Activated T-cell treated with anti-CD3 and anti-CD28 coated beads for 1 hour (primary cell): ENCODE results near the gene PPM1N.

Source experiments
- DNase-seq: peaks from one replicate; pipeline ENCODE4 v3.0.0-alpha.2; 2020; ENCODE audit warnings: low read depth

Gene PPM1N

DNA sequence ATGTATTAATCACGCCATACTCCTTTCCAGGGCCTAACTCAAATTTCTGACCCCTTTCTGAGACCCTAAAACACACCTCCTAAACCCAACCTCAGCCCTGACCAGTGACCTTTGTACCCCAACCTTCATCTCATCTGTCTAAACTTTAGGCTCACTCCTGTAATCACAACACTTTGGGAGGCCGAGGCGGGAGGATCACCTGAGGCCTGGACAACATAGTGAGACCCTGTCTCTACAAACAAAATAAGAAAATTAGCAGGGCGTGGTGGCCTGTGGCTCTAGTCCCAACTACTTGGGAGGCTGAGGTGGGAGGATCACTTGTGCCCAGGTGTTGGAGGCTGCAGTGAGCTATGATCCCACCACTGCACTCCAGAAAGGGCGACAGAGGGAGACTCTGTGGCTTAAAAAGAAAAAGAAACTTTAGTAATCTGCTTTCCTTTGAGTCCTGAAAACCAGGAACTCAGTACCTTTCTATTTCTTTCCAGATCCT, 6.1 kb upstream of the PPM1N start:
- DNase-seq, result no peak

GRCh38 chr19:45492627-45493470, 5.4 kb upstream of the PPM1N start:
- no peak for DNase-seq

GRCh38 chr19:45494261-45494916, 3.9 kb upstream of the PPM1N start:
- no peak for DNase-seq

DNA sequence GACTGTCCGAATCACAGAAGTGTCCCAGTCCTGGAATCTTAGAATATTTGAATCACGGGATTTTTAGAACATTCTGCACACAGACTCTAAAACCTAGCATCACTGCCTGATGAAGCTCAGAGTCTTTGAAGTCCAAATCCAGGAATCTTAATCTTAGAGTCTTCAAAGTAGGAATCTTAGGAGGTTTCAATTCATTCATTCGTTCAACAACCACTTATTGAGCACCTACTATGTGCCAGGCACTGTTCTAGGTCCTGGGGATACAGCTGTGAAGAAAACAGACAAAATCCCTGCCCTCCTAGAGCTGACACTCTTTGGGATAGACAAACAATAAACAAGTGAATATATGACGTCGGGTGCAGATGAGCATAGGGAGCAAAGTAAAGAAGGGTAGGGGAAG, 3.1 kb upstream of the PPM1N start:
- no peak for DNase-seq

GRCh38 chr19:45496349-45496953, 1.8 kb upstream of the PPM1N start:
- no peak for DNase-seq

DNA sequence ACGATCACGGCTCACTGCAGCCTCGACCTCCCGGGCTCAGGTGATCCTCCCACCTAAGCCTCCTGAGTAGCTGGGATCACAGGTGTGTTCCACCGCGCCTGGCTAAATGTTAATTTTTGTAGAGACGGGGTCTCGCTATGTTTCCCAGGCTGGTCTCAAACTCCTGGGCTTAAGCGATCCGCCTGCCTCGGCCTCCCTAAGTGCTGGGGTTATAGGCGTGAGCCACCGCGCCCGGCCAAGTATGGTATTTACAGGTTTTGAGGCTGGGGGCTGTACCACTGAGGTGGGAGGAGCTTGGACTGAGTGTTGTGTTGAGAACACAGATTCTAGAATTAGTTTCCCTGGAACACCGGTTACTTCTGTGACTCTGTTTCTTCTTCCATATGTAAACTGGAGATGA, 452 bp upstream of the PPM1N start:
- no peak for DNase-seq

- DNase-seq, result peak; percentile 42
Observed at GRCh38 chr19:45499196-45500180, 1.2 kb downstream of the PPM1N start.

GRCh38 chr19:45500918-45501729, 2.9 kb downstream of the PPM1N start:
- DNase-seq, result no peak

GRCh38 chr19:45501730-45502014, 3.4 kb downstream of the PPM1N start:
- no peak for DNase-seq

GRCh38 chr19:45502111-45502510, 3.9 kb downstream of the PPM1N start:
- no peak for DNase-seq

- DNase-seq, result no peak
Observed at GRCh38 chr19:45503909-45504308, 5.7 kb downstream of the PPM1N start.

DNA sequence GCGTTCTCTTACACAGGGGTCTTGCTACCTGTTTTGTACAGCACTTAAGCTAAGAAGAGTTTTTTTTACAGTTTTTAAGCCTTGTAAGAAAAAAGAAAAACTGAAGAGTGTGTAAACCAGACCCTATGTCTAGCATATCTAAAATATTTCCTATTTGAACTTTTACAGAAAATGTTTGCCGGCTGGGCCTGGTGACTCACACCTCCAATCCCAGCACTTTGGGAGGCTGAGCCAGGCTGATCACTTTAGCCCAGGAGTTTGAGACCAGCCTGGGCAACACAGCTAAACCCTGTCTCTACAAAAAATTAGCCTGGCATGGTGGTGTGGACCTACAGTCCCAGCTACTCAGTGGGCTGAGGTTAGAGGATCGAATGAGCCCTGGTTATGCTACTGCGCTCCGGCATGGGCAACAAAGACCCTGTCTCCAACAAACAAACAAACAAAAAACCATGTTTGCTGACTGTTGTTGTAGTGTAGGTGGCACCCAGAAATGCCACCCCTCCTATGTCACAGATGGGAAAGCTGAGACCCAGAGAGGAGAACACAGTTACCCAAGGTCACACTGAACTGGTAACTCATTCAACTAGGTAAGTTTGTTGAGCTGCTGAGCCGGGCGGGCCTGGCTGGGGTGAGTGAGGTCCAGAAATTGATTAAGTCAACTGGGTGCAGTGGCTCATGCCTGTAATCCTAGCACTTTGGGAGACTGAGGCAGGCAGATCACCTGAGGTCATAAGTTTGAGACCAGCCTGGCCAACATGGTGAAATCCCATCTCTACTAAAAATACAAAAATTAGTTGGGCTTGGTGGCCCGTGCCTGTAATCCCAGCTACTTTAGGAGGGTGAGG, 7.1 kb downstream of the PPM1N start:
- DNase-seq, result no peak

- DNase-seq, result no peak
Observed at GRCh38 chr19:45505996-45506245, 7.7 kb downstream of the PPM1N start.

DNA sequence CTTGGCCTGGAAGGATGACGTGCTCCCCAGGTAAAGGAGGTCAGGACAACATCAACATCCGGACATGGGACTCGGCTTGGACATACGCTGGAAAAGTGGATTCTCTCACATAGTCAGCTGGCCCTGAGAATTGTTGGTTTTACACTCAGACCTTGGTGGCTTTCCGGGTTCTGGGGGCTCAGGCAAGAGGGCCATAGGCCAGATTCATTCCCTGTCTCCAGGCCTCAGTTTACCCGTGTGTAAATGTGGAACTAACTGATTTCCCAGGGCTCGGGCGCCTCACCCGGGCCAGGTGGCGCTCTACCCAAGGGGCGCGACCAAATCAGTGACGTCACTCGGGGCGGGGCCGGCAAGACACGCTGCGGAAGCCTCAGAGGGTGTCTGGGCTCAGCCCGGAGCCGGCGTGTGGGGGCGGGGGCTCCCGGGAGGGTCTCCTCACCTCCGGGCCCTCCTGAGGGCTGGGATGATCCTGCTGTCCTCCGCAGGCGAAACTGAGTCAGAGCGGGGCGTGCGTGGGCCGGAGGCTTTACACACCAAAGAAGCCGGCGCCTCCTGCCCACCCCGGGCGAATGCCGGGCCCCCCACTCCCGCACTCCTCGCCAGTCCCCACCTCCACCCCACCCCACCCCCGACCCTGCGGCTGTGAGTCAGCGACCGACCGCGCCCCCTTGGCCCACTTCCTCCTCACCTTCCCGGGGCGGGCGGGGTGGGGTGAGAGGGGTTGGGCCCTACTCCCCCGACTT, 8.2 kb downstream of the PPM1N start:
- DNase-seq, result peak; percentile 98

- peak; percentile 88 for DNase-seq
Observed at GRCh38 chr19:45506989-45507871, 9.0 kb downstream of the PPM1N start, which contains the start of gene VASP. VASP (plus strand) TSS chr19:45507479; CDS start chr19:45507772, 293 bp downstream.

DNA sequence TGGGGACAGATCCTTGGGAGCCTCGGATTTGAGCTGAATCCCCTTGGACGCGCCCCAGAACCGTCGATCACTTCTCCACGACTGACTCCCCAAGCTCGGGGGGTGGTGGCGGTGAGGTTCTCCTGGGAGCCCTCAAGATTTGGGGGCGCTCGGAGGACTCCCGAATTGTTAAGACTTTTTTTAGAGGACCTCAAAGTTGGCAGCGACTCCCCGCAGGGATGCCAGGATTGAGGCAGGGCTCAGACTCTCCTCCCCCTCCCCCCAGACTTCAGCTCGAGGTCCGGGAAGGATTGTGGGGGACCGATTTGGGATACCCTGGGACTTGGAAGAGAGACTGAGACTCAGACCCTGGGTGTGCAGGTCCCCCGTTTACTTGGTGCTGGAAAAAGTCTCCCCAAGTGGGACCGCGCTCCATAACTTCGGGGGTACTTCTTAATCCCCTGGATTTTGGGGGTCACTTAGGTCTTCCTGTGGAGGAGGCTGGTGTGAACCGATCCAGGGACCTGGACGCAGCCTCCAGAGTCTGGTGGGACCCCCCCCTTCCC, 9.7 kb downstream of the PPM1N start:
- DNase-seq, result no peak

GRCh38 chr19:45508417-45508860, 10.2 kb downstream of the PPM1N start:
- no peak for DNase-seq
